ENCODE measurements around the gene SERTAD1. TPM values are rescaled to one million over a fixed set of nuclear protein-coding genes. Genes with fewer than 3 reads are reported as not detected.

The SERTAD1 gene
- total and polyA plus RNA-seq, 12 donors = 6.3 to 35.8 (median 9.4) TPM

- 89 to 91% methylated on average over 14 of the region's 14 CpGs for WGBS, 2 donors
- H3K4me3 ChIP-seq = no peak overlapping the region
- H3K27me3 ChIP-seq = no peaks in the 10 kb centered on the region
- no peaks in the 10 kb centered on the region for H3K9me3 ChIP-seq
- peaks cover 0 to 6% (median 0%) of the 10 kb centered on the region in 9 donors for H3K4me1 ChIP-seq
- intact Hi-C loops (cut with DNase I) = loop anchor here in 3 of 10 donors (5.0 kb wide), 2 partner anchors 39 to 44 kb away; no protein-coding TSS in a partner anchor
- TF ChIP-seq, protein P1, sequence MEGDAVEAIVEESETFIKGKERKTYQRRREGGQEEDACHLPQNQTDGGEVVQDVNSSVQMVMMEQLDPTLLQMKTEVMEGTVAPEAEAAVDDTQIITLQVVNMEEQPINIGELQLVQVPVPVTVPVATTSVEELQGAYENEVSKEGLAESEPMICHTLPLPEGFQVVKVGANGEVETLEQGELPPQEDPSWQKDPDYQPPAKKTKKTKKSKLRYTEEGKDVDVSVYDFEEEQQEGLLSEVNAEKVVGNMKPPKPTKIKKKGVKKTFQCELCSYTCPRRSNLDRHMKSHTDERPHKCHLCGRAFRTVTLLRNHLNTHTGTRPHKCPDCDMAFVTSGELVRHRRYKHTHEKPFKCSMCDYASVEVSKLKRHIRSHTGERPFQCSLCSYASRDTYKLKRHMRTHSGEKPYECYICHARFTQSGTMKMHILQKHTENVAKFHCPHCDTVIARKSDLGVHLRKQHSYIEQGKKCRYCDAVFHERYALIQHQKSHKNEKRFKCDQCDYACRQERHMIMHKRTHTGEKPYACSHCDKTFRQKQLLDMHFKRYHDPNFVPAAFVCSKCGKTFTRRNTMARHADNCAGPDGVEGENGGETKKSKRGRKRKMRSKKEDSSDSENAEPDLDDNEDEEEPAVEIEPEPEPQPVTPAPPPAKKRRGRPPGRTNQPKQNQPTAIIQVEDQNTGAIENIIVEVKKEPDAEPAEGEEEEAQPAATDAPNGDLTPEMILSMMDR (IDR thresholded peaks at IDR 0.05) = no peak
- DNase-seq = no peak
- ATAC-seq = no peak
- peaks cover 0 to 3% (median 0%) of the 10 kb centered on the region in 9 donors for H3K36me3 ChIP-seq
- H3K27ac ChIP-seq = no peak overlapping the region
Observed at GRCh38 chr19:40395956-40396355, 29.8 kb downstream of the SERTAD1 start.

DNA sequence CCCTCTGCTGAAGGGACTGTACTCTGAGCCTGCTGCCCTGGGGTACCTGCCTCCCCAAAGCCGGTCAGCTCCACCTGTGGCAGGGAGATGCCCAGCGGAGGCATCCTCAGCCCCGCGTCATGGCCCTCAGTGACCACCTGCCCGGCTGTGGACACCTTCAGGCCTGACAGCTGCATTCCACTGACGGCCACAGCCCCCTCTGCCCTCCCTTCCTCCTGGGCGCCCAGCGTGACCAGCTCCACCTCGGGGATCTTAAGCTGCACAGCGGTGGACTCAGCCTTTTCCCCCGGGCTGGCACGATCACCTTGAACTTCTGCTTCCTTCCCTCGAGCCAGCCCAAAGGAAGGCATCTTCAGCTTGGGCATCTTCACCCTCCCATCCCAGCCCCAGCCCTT, 31.0 kb downstream of the SERTAD1 start:
- intact Hi-C loops (cut with DNase I) = loop anchor here in 3 of 10 donors (5.0 kb wide), 2 partner anchors 38 to 43 kb away; no protein-coding TSS in a partner anchor
- no peak overlapping the region for H3K4me3 ChIP-seq
- DNase-seq = no peak
- H3K9me3 ChIP-seq = no peaks in the 10 kb centered on the region
- H3K27ac ChIP-seq = no peak overlapping the region
- H3K4me1 ChIP-seq = peaks cover 0 to 6% (median 0%) of the 10 kb centered on the region in 9 donors
- H3K36me3 ChIP-seq = peaks cover 0 to 3% (median 0%) of the 10 kb centered on the region in 9 donors
- WGBS, 2 donors = 81 to 83% methylated on average over 12 to 13 of the region's 13 CpGs
- no peaks in the 10 kb centered on the region for H3K27me3 ChIP-seq
- no peak for ATAC-seq
- TF ChIP-seq, protein P1 (IDR thresholded peaks at IDR 0.05) = no peak

DNA sequence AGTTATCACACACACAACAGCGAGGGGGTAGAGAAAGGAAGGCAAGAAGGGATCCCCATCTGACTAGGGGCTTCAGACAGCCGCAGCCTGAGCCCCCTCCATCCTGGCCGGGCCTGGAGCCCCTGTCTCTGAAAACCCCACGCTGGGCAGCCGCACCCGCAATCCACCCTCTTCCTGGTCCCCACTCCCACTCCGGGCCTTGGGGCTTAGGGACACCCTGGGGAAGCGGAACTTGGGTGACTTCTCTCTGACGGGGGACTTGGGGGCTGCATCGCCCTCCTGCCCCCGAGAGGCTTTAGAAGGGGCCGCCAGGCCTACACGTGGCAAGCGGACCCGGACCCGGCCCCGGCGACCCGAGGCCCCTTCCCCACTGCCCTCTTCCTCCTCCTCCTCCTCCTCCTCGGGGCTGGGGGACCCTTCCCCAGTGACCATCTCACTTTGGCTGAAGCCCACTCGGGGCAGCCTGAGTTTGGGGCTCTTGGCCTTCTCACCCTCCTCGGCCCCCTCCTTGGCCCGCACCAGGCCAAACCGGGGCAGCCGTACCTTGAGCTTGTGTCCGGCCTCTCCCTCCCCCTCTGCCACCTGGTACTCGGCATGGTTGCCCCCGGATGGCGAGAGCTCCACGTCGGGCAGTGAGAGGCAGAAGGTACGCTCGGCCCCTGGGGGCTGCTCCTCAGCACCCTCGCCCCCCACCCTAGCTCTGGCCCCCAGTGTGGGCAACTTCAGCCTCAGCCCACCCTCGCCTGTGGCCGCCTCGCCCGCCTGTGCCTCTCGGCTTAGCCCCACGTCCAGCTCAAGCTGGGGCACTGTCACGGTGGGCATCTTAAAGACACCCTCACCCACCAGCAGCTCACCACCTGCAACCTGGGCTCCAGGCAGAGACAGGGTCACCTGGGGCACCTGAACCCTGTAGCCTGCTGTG, 31.6 kb downstream of the SERTAD1 start:
- H3K27ac ChIP-seq = no peak overlapping the region
- peaks cover 0 to 3% (median 0%) of the 10 kb centered on the region in 9 donors for H3K36me3 ChIP-seq
- DNase-seq (no peak), ATAC-seq (no peak)
- H3K27me3 ChIP-seq = no peaks in the 10 kb centered on the region
- TF ChIP-seq, protein P1 (IDR thresholded peaks at IDR 0.05) = no peak
- WGBS, 2 donors = 91 to 92% methylated on average over 40 to 41 of the region's 41 CpGs
- no peak overlapping the region for H3K4me3 ChIP-seq
- H3K4me1 ChIP-seq = peaks cover 0 to 6% (median 0%) of the 10 kb centered on the region in 9 donors
- H3K9me3 ChIP-seq = no peaks in the 10 kb centered on the region
- intact Hi-C loops (cut with DNase I) = no loop called here

DNA sequence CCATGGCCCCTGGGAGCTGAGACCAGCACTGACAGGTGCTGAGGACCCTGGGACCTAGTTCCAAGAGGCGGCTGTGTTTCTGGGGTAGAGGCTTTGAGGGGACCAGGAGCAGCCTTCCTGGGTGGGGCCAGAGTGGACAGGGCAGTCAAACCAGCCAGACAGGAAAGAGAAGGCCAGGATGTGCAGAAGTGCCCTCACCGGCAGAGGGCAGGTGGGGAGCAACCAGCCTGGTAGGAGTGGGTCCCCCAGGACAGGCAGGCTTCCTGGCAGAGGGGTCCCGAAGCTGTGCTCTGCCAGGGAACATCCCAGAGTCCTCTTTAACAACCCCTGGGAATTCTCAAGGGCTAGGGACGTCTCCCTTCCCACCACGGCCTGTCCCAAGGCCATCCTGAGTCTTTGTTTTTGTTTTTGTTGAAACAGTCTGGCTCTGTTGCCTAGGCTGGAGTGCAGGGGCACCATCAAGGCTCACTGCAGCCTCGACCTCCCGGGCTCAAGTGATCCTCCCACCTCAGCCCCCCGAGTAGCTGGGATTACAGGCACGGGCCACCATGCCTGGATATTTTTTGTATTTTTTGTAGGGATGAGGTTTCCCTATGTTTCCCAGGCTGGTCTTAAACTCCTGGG, 32.8 kb downstream of the SERTAD1 start:
- peaks cover 0 to 3% (median 0%) of the 10 kb centered on the region in 9 donors for H3K36me3 ChIP-seq
- intact Hi-C loops (cut with DNase I) = no loop called here
- ATAC-seq (peak in 5 of 8 donors; percentile 18 to 55 (median 37)), DNase-seq (no peak)
- no peak overlapping the region for H3K4me3 ChIP-seq
- H3K4me1 ChIP-seq = peaks cover 0 to 6% (median 0%) of the 10 kb centered on the region in 9 donors
- 45 to 52% methylated on average over 9 of the region's 9 CpGs for WGBS, 2 donors
- TF ChIP-seq, protein P1 (IDR thresholded peaks at IDR 0.05) = peak in 5 of 9 donors; percentile 17 to 32 (median 21)
- H3K27ac ChIP-seq = no peak overlapping the region
- H3K9me3 ChIP-seq = no peaks in the 10 kb centered on the region
- H3K27me3 ChIP-seq = no peaks in the 10 kb centered on the region
